NB4 (cell line): Measurements from ENCODE around the gene NYAP2.

Experiments used
- POLR2A ChIP-seq: IDR thresholded peaks from 2 replicates; pipeline ENCODE4 v1.6.1; 2011; ENCODE audit warnings: mild to moderate bottlenecking; ENCODE audit not compliant: insufficient read length; ENCODE audit errors: extremely low read depth
- TF ChIP-seq, protein P1 (sequence below): IDR thresholded peaks from one replicate; pipeline ENCODE4 v1.5.1; 2012; ENCODE audit warnings: low read depth, low read length

DNA sequence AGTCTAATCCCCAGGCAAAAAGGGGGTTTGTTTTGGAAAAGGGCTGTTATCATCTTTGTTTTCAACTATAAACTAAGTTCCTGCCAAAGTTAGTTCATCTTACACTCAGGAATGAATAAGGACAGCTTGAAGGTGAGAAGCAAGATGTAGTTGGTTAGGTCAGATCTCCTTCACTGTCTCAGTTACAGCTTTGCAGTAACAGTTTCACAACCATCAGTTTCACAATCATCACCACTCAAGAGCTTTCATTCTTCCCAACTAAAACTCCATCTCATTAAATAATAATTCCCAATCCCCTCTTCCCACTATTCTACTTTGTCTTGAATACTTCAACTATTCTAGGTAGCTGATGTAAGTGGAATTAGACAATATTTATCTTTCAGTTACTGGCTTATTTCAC lies 200.9 kb downstream of the NYAP2 start:
- no peak for TF ChIP-seq POLR2A
- TF ChIP-seq, protein P1, sequence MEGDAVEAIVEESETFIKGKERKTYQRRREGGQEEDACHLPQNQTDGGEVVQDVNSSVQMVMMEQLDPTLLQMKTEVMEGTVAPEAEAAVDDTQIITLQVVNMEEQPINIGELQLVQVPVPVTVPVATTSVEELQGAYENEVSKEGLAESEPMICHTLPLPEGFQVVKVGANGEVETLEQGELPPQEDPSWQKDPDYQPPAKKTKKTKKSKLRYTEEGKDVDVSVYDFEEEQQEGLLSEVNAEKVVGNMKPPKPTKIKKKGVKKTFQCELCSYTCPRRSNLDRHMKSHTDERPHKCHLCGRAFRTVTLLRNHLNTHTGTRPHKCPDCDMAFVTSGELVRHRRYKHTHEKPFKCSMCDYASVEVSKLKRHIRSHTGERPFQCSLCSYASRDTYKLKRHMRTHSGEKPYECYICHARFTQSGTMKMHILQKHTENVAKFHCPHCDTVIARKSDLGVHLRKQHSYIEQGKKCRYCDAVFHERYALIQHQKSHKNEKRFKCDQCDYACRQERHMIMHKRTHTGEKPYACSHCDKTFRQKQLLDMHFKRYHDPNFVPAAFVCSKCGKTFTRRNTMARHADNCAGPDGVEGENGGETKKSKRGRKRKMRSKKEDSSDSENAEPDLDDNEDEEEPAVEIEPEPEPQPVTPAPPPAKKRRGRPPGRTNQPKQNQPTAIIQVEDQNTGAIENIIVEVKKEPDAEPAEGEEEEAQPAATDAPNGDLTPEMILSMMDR = no peak
